Prostate gland (tissue), 2 donors: ENCODE results near the gene THRB.

Source experiments
- POLR2A ChIP-seq: fragments of 450-650 bp; IDR thresholded peaks from one replicate; pipeline ENCODE4 v1.6.1; 2016; ENCODE audit warnings: antibody characterized with exemption, mild to moderate bottlenecking
- POLR2AphosphoS5 ChIP-seq: sonication (generic); formaldehyde crosslinking; IDR thresholded peaks from one replicate; pipeline ENCODE4 v1.6.1; 2017; ENCODE audit warnings: antibody characterized with exemption
- TF ChIP-seq, protein P1 (sequence below), 4 experiments: fragments of 200-600 bp in 2 of 4; fragments of 450-650 bp in 2 of 4; sonication (generic) in 2 of 4; IDR thresholded peaks; 1 replicate in 3 of 4; 2 replicates in 1 of 4; pipeline ENCODE4 v1.5.1; 2016 to 2019; ENCODE audit warnings: antibody characterized with exemption in 4 of 4, mild to moderate bottlenecking in 2 of 4, moderate library complexity in 2 of 4

DNA sequence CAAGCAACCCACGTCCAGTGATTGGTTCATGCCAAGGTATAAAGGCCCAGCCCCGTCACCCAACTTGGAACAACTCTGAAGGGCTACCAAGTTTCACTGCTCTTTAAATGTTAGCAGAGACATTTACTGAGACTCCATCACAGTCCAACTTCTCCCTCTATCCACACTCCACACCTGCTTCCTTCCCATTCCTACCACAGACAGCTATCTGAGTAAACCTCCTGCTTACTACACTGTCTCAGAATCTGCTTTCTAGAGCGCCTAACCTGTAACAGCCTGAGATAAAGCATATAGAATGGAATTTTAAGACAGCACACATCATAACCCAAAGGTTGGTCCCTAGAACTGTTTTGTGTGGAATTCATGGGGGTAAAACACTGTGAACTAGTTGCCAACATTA, 106.5 kb downstream of the THRB start:
- TF ChIP-seq POLR2A = no peak
- TF ChIP-seq, protein P1, sequence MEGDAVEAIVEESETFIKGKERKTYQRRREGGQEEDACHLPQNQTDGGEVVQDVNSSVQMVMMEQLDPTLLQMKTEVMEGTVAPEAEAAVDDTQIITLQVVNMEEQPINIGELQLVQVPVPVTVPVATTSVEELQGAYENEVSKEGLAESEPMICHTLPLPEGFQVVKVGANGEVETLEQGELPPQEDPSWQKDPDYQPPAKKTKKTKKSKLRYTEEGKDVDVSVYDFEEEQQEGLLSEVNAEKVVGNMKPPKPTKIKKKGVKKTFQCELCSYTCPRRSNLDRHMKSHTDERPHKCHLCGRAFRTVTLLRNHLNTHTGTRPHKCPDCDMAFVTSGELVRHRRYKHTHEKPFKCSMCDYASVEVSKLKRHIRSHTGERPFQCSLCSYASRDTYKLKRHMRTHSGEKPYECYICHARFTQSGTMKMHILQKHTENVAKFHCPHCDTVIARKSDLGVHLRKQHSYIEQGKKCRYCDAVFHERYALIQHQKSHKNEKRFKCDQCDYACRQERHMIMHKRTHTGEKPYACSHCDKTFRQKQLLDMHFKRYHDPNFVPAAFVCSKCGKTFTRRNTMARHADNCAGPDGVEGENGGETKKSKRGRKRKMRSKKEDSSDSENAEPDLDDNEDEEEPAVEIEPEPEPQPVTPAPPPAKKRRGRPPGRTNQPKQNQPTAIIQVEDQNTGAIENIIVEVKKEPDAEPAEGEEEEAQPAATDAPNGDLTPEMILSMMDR (IDR thresholded peaks at IDR 0.05) = no peak
- no peak for TF ChIP-seq POLR2AphosphoS5
